ENCODE measurements around the gene GNG14.
"Not testable (repeated sequence)": the region's sequence is repeated elsewhere in the genome, so short reads cannot be mapped to it uniquely, and the experiment has no call there.

Gene GNG14

GRCh38 chr19:12723381-12723640 is 35.5 kb downstream of the GNG14 start:
- peak overlapping the region in 1 of 2 experiments; percentile 96 for H3K14ac ChIP-seq (ENCODE audit: low read length in 2 of 2)
- no peak overlapping the region for H2BK5ac ChIP-seq (ENCODE audit: low read depth, low read length, poor library complexity, severe bottlenecking)
- H3K4me2 ChIP-seq (ENCODE audit: low read length, poor library complexity, severe bottlenecking), result peak overlapping the region; percentile 83
- H3K27ac ChIP-seq (ENCODE audit: low read length, poor library complexity, severe bottlenecking), result peak overlapping the region; percentile 65
- H2BK120ac ChIP-seq (ENCODE audit: low read depth, low read length), result no peak overlapping the region
- H2AK5ac ChIP-seq (ENCODE audit: low read length, severe bottlenecking), result peak overlapping the region; percentile 42
- no peak overlapping the region for H4K8ac ChIP-seq (ENCODE audit: low read length)
- no peak for DNase-seq
- peak overlapping the region; percentile 49 to 62 for H3K4ac ChIP-seq (ENCODE audit: low read depth in 1 of 2, low read length in 2 of 2)
- peak overlapping the region; percentile 21 for H2AFZ ChIP-seq (ENCODE audit: low read depth, low read length)
- H3K23ac ChIP-seq (ENCODE audit: low read length in 2 of 2), result peak overlapping the region in 1 of 2 experiments; percentile 49
- H3K9ac ChIP-seq (ENCODE audit: low read length), result peak overlapping the region; percentile 91
- peak overlapping the region; percentile 9 to 82 for H3K18ac ChIP-seq (ENCODE audit: low read depth in 1 of 2, low read length in 2 of 2)
- H2BK12ac ChIP-seq (ENCODE audit: low read length in 2 of 2), result peak overlapping the region in 1 of 2 experiments; percentile 10
- peaks cover 22 to 28% of the 10 kb centered on the region in 2 experiments for H3K36me3 ChIP-seq (ENCODE audit: control insufficient read depth in 1 of 2, insufficient read depth in 2 of 2, low read depth in 1 of 2, low read length in 2 of 2)
- peaks cover 11% of the 10 kb centered on the region for H3K79me1 ChIP-seq (replicated peaks; ENCODE audit: low read length, poor library complexity, severe bottlenecking)
- 0% methylated on average over 7 of the region's 7 CpGs for WGBS
- no peak overlapping the region for H2BK15ac ChIP-seq (ENCODE audit: low read depth, poor library complexity, severe bottlenecking)
- H4K91ac ChIP-seq (ENCODE audit: low read length), result no peak overlapping the region
- H3K4me3 ChIP-seq (ENCODE audit: insufficient read depth in 1 of 2, low read depth in 1 of 2, low read length in 2 of 2), result peak overlapping the region; percentile 53 to 95
- H3K27me3 ChIP-seq (ENCODE audit: control insufficient read depth in 1 of 2, insufficient read depth in 1 of 2, low read length in 2 of 2), result no peaks in the 10 kb centered on the region
- no peaks in the 10 kb centered on the region for H3K9me3 ChIP-seq (ENCODE audit: control insufficient read depth, low read length)
- peaks cover 16% of the 10 kb centered on the region for H3K4me1 ChIP-seq (ENCODE audit: control insufficient read depth, insufficient read depth, low read depth, low read length)

- peak within 1 kb of the TSS; percentile 42 for H2AK5ac ChIP-seq (ENCODE audit: low read length, severe bottlenecking)
- H3K4ac ChIP-seq (ENCODE audit: low read depth in 1 of 2, low read length in 2 of 2), result peak within 1 kb of the TSS; percentile 49 to 79
- H3K18ac ChIP-seq (ENCODE audit: low read depth in 1 of 2, low read length in 2 of 2), result peak within 1 kb of the TSS; percentile 9 to 97
- H3K4me3 ChIP-seq (ENCODE audit: insufficient read depth in 1 of 2, low read depth in 1 of 2, low read length in 2 of 2), result peak within 1 kb of the TSS; percentile 55 to 95
- DNase-seq, result peak; percentile 78
- H2AFZ ChIP-seq (ENCODE audit: low read depth, low read length), result peak within 1 kb of the TSS; percentile 61
- H3K79me1 ChIP-seq (replicated peaks; ENCODE audit: low read length, poor library complexity, severe bottlenecking), result peaks cover 15% of the 10 kb centered on the region
- 6% methylated on average over 28 of the region's 28 CpGs for WGBS
- H3K27me3 ChIP-seq (ENCODE audit: control insufficient read depth in 1 of 2, insufficient read depth in 1 of 2, low read length in 2 of 2), result no peaks in the 10 kb centered on the region
- peak within 1 kb of the TSS; percentile 21 for H2BK120ac ChIP-seq (ENCODE audit: low read depth, low read length)
- peak within 1 kb of the TSS; percentile 83 for H3K4me2 ChIP-seq (ENCODE audit: low read length, poor library complexity, severe bottlenecking)
- H4K91ac ChIP-seq (ENCODE audit: low read length), result no peak within 1 kb of the TSS
- H3K27ac ChIP-seq (ENCODE audit: low read length, poor library complexity, severe bottlenecking), result peak within 1 kb of the TSS; percentile 65
- peak within 1 kb of the TSS; percentile 91 for H3K9ac ChIP-seq (ENCODE audit: low read length)
- H4K8ac ChIP-seq (ENCODE audit: low read length), result peak within 1 kb of the TSS; percentile 73
- H3K9me3 ChIP-seq (ENCODE audit: control insufficient read depth, low read length), result no peaks in the 10 kb centered on the region
- H2BK15ac ChIP-seq (ENCODE audit: low read depth, poor library complexity, severe bottlenecking), result no peak within 1 kb of the TSS
- peak within 1 kb of the TSS in 1 of 2 experiments; percentile 83 for H2BK12ac ChIP-seq (ENCODE audit: low read length in 2 of 2)
- peak within 1 kb of the TSS in 1 of 2 experiments; percentile 49 for H3K23ac ChIP-seq (ENCODE audit: low read length in 2 of 2)
- peaks cover 16% of the 10 kb centered on the region for H3K4me1 ChIP-seq (ENCODE audit: control insufficient read depth, insufficient read depth, low read depth, low read length)
- peak within 1 kb of the TSS in 1 of 2 experiments; percentile 96 for H3K14ac ChIP-seq (ENCODE audit: low read length in 2 of 2)
- peaks cover 21 to 30% of the 10 kb centered on the region in 2 experiments for H3K36me3 ChIP-seq (ENCODE audit: control insufficient read depth in 1 of 2, insufficient read depth in 2 of 2, low read depth in 1 of 2, low read length in 2 of 2)
- H2BK5ac ChIP-seq (ENCODE audit: low read depth, low read length, poor library complexity, severe bottlenecking), result no peak within 1 kb of the TSS
Measured at GRCh38 chr19:12723641-12724426, 36.0 kb downstream of the GNG14 start, which contains the start of gene TNPO2. TNPO2 (minus strand) TSS chr19:12723932; CDS start chr19:12720977, 2,955 bp downstream.

GRCh38 chr19:12725612-12726011 is 37.8 kb downstream of the GNG14 start:
- H2BK12ac ChIP-seq (ENCODE audit: low read length in 2 of 2); H2BK120ac ChIP-seq (ENCODE audit: low read depth, low read length); H4K8ac ChIP-seq (ENCODE audit: low read length); H3K18ac ChIP-seq (ENCODE audit: low read depth in 1 of 2, low read length in 2 of 2); DNase-seq; H2AFZ ChIP-seq (ENCODE audit: low read depth, low read length); H3K27me3 ChIP-seq (ENCODE audit: control insufficient read depth in 1 of 2, insufficient read depth in 1 of 2, low read length in 2 of 2); H3K27ac ChIP-seq (ENCODE audit: low read length, poor library complexity, severe bottlenecking); H4K91ac ChIP-seq (ENCODE audit: low read length); H3K4me2 ChIP-seq (ENCODE audit: low read length, poor library complexity, severe bottlenecking); H3K23ac ChIP-seq (ENCODE audit: low read length in 2 of 2); H3K14ac ChIP-seq (ENCODE audit: low read length in 2 of 2); H3K4me3 ChIP-seq (ENCODE audit: insufficient read depth in 1 of 2, low read depth in 1 of 2, low read length in 2 of 2); H3K9ac ChIP-seq (ENCODE audit: low read length); H2BK15ac ChIP-seq (ENCODE audit: low read depth, poor library complexity, severe bottlenecking); H3K4ac ChIP-seq (ENCODE audit: low read depth in 1 of 2, low read length in 2 of 2); H2AK5ac ChIP-seq (ENCODE audit: low read length, severe bottlenecking); H2BK5ac ChIP-seq (ENCODE audit: low read depth, low read length, poor library complexity, severe bottlenecking); H3K4me1 ChIP-seq (ENCODE audit: control insufficient read depth, insufficient read depth, low read depth, low read length); H3K9me3 ChIP-seq (ENCODE audit: control insufficient read depth, low read length): not testable (repeated sequence)
- peaks cover 23% of the 10 kb centered on the region for H3K79me1 ChIP-seq (replicated peaks; ENCODE audit: low read length, poor library complexity, severe bottlenecking)
- peaks cover 33 to 41% of the 10 kb centered on the region in 2 experiments for H3K36me3 ChIP-seq (ENCODE audit: control insufficient read depth in 1 of 2, insufficient read depth in 2 of 2, low read depth in 1 of 2, low read length in 2 of 2)
- 94% methylated on average over 10 of the region's 10 CpGs for WGBS

GRCh38 chr19:12726988-12727316 is 39.2 kb downstream of the GNG14 start:
- no peak overlapping the region for H2AFZ ChIP-seq (ENCODE audit: low read depth, low read length)
- peaks cover 23% of the 10 kb centered on the region for H3K79me1 ChIP-seq (replicated peaks; ENCODE audit: low read length, poor library complexity, severe bottlenecking)
- no peaks in the 10 kb centered on the region for H3K27me3 ChIP-seq (ENCODE audit: control insufficient read depth in 1 of 2, insufficient read depth in 1 of 2, low read length in 2 of 2)
- no peak overlapping the region for H3K18ac ChIP-seq (ENCODE audit: low read depth in 1 of 2, low read length in 2 of 2)
- no peak overlapping the region for H4K91ac ChIP-seq (ENCODE audit: low read length)
- H2BK15ac ChIP-seq (ENCODE audit: low read depth, poor library complexity, severe bottlenecking), result no peak overlapping the region
- H2BK5ac ChIP-seq (ENCODE audit: low read depth, low read length, poor library complexity, severe bottlenecking), result no peak overlapping the region
- no peak overlapping the region for H2BK12ac ChIP-seq (ENCODE audit: low read length in 2 of 2)
- 100% methylated on average over 1 of the region's 2 CpGs for WGBS
- H3K23ac ChIP-seq (ENCODE audit: low read length in 2 of 2), result no peak overlapping the region
- no peak overlapping the region for H4K8ac ChIP-seq (ENCODE audit: low read length)
- H3K4me1 ChIP-seq (ENCODE audit: control insufficient read depth, insufficient read depth, low read depth, low read length), result peaks cover 7% of the 10 kb centered on the region
- H3K4me3 ChIP-seq (ENCODE audit: insufficient read depth in 1 of 2, low read depth in 1 of 2, low read length in 2 of 2), result no peak overlapping the region
- H2BK120ac ChIP-seq (ENCODE audit: low read depth, low read length), result no peak overlapping the region
- no peaks in the 10 kb centered on the region for H3K9me3 ChIP-seq (ENCODE audit: control insufficient read depth, low read length)
- H3K14ac ChIP-seq (ENCODE audit: low read length in 2 of 2), result no peak overlapping the region
- H2AK5ac ChIP-seq (ENCODE audit: low read length, severe bottlenecking), result no peak overlapping the region
- no peak overlapping the region for H3K9ac ChIP-seq (ENCODE audit: low read length)
- no peak overlapping the region for H3K27ac ChIP-seq (ENCODE audit: low read length, poor library complexity, severe bottlenecking)
- H3K4me2 ChIP-seq (ENCODE audit: low read length, poor library complexity, severe bottlenecking), result no peak overlapping the region
- DNase-seq, result no peak
- no peak overlapping the region for H3K4ac ChIP-seq (ENCODE audit: low read depth in 1 of 2, low read length in 2 of 2)
- H3K36me3 ChIP-seq (ENCODE audit: control insufficient read depth in 1 of 2, insufficient read depth in 2 of 2, low read depth in 1 of 2, low read length in 2 of 2), result peaks cover 44 to 50% of the 10 kb centered on the region in 2 experiments

Measured in mesenchymal stem cell (in vitro differentiated cells and primary cell).